Calu3 (cell line): ENCODE data around the gene AEBP2. TPM values are rescaled to one million over a fixed set of nuclear protein-coding genes. Genes with fewer than 3 reads are reported as not detected.
"Not testable (repeated sequence)": the region's sequence is repeated elsewhere in the genome, so short reads cannot be mapped to it uniquely, and the experiment has no call there.

Experiments
- BruUV-seq: library from RNA; stranded (reverse); fragments of 400-500 nt; replicated peaks from 2 replicates; lab custom pipeline; 2021; lab: Mats Ljungman, UMichigan
- CTCF ChIA-PET: fragments of 300-600 bp; sonication (Branson Sonifier 250); formaldehyde crosslinking; loops from one replicate; lab custom pipeline; 2022; ENCODE audit warnings: antibody characterized with exemption; lab: Charles Lee
- DNase-seq: peaks from one replicate; pipeline ENCODE4 v3.0.0; 2022
- H3K27ac Mint-ChIP-seq: one replicate; pipeline ENCODE4 v1.8.0; 2022; ENCODE audit warnings: mixed read lengths; ENCODE audit not compliant: unreplicated experiment
- H3K27me3 Mint-ChIP-seq: one replicate; pipeline ENCODE4 v1.8.0; 2022; ENCODE audit warnings: mixed read lengths; ENCODE audit not compliant: unreplicated experiment
- H3K36me3 Mint-ChIP-seq: one replicate; pipeline ENCODE4 v1.8.0; 2022; ENCODE audit warnings: mild to moderate bottlenecking, moderate library complexity, mixed read lengths; ENCODE audit not compliant: insufficient read depth, unreplicated experiment
- H3K4me1 Mint-ChIP-seq: one replicate; pipeline ENCODE4 v1.8.0; 2022; ENCODE audit warnings: mild to moderate bottlenecking, low read depth, mixed read lengths; ENCODE audit not compliant: unreplicated experiment
- H3K4me3 Mint-ChIP-seq: one replicate; pipeline ENCODE4 v1.8.0; 2022; ENCODE audit warnings: mild to moderate bottlenecking, low read depth, moderate library complexity, mixed read lengths; ENCODE audit not compliant: unreplicated experiment
- H3K9me3 Mint-ChIP-seq: one replicate; pipeline ENCODE4 v1.8.0; 2022; ENCODE audit warnings: low read depth, mixed read lengths; ENCODE audit not compliant: unreplicated experiment
- intact Hi-C: fragments of 100-400 bp; cut with micrococcal nuclease; formaldehyde crosslinking; loops from one replicate; pipeline ENCODE4 v1.10.0; 2022; ENCODE audit not compliant: unreplicated experiment
- total RNA-seq: library from RNA; stranded (reverse); gene quantifications from 2 replicates; pipeline ENCODE4 v1.2.3, GENCODE V29; 2022
- TF ChIP-seq, protein P1 (sequence below): fragments of 200-600 bp; IDR thresholded peaks from one replicate; pipeline ENCODE4 v1.8.0; 2022; ENCODE audit warnings: antibody characterized with exemption; ENCODE audit not compliant: unreplicated experiment

AEBP2 gene
- total RNA-seq, 1 experiment from 2014 or later = 53.6 TPM

DNA sequence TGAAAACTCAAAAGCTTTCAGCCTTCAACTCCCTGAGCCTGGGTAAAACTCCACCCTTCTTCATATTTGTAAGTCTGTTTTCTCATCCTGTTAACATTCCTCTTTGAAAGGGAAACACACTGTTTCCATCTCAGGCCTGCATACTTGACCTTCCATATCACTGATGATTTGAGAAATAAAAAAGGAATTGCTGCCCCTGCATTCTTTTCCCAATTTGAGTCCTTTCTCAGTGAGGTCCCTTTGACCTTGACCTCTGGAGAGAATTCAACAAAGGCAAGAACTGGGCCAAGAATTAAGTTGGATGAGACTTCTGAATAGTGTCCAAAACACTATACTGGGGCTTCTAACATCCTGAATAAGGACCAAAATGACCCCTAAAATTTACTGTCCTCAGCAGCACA is 108.0 kb downstream of the AEBP2 start:
- no peaks in the 10 kb centered on the region for H3K36me3 Mint-ChIP-seq
- no peak overlapping the region for H3K4me3 Mint-ChIP-seq
- H3K9me3 Mint-ChIP-seq = no peaks in the 10 kb centered on the region
- no peaks in the 10 kb centered on the region for H3K27me3 Mint-ChIP-seq
- H3K27ac Mint-ChIP-seq = no peak overlapping the region
- BruUV-seq = no TSS peak
- H3K4me1 Mint-ChIP-seq = no peaks in the 10 kb centered on the region
- intact Hi-C loops = no loop called here
- TF ChIP-seq, protein P1, sequence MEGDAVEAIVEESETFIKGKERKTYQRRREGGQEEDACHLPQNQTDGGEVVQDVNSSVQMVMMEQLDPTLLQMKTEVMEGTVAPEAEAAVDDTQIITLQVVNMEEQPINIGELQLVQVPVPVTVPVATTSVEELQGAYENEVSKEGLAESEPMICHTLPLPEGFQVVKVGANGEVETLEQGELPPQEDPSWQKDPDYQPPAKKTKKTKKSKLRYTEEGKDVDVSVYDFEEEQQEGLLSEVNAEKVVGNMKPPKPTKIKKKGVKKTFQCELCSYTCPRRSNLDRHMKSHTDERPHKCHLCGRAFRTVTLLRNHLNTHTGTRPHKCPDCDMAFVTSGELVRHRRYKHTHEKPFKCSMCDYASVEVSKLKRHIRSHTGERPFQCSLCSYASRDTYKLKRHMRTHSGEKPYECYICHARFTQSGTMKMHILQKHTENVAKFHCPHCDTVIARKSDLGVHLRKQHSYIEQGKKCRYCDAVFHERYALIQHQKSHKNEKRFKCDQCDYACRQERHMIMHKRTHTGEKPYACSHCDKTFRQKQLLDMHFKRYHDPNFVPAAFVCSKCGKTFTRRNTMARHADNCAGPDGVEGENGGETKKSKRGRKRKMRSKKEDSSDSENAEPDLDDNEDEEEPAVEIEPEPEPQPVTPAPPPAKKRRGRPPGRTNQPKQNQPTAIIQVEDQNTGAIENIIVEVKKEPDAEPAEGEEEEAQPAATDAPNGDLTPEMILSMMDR = no peak
- CTCF ChIA-PET = no interaction called here
- no peak for DNase-seq

DNA sequence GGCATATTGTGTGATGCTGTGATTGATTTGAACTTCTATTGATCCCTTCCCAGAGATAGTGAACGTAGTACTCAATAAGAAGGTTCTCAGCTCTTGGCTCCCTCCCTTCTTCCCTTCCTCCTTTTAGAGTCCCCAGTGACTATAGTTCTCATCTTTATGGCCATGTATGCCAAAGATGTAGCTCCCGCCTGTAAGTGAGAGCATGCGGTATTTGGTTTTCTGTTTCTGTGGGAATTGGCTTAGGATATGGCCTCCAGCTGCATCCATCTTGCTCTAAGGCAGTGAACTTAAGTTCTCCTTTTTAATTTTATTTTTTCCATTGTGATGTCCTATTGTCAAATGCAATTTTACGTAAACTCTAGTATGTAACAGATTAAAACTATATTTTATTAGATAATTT is 109.5 kb downstream of the AEBP2 start:
- BruUV-seq = no TSS peak
- DNase-seq = no peak
- Mint-ChIP-seq H3K36me3 (no peaks in the 10 kb centered on the region), H3K4me3 (no peak overlapping the region), H3K9me3 (no peaks in the 10 kb centered on the region), H3K4me1 (no peaks in the 10 kb centered on the region), H3K27me3 (no peaks in the 10 kb centered on the region), H3K27ac (no peak overlapping the region)
- intact Hi-C loops = no loop called here
- CTCF ChIA-PET = no interaction called here
- TF ChIP-seq, protein P1 = no peak

DNA sequence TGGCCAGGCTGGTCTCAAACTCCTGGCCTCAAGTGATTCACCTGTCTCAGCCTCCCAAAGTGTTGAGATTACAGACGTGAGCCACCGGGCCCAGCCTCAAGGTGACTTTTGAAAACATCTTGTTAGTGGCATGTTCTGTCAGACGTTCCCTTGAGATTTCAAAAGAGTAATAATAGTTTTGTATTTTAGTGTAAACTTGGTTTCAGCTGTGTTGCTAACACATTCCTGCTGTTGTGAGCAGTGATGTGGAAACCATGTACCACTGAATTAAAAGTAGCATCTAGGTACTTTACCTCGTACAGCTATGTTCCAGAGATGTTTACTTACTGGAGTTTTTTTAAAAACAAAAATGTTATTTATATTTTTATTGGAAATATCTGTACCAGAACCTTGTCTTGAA is 111.3 kb downstream of the AEBP2 start:
- H3K4me1 Mint-ChIP-seq = no peaks in the 10 kb centered on the region
- no peaks in the 10 kb centered on the region for H3K27me3 Mint-ChIP-seq
- intact Hi-C loops = no loop called here
- no peaks in the 10 kb centered on the region for H3K9me3 Mint-ChIP-seq
- no peak overlapping the region for H3K4me3 Mint-ChIP-seq
- CTCF ChIA-PET = interaction anchor here (0.7 kb wide), 1 partner anchor 341 kb away, joined by 3 read pairs; no protein-coding TSS in a partner anchor
- BruUV-seq = no TSS peak
- no peak for DNase-seq
- TF ChIP-seq, protein P1 = no peak
- H3K36me3 Mint-ChIP-seq = no peaks in the 10 kb centered on the region
- H3K27ac Mint-ChIP-seq = no peak overlapping the region

DNA sequence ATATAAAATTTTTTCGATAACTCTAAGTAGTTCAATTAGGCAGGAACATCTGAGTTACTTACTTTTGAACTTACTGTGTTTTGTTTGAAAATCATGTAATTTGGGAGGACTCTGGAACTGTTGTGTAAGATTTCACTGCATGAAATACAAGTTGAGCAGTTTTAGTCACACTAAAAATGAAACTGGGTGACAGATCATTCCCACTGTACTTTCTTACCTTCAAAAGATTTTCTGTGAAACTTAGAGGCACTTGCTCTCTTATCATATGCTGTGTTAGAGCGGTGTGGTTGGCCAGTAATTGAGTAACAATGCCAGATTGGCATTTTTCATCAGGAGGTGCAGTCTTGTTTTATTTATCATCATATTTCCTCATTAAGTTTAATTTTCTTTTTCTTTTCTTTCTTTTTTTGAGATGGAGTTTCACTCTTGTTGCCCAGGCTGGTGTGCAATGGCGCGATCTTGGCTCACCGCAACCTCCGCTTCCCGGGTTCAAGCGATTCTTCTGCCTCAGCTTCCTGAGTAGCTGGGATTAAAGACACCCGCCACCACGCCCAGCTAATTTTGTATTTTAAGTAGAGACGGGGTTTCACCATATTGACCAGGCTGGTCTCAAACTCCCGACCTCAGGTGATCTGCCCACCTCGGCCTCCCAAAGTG is 113.3 kb downstream of the AEBP2 start:
- H3K36me3 Mint-ChIP-seq, H3K27me3 Mint-ChIP-seq, H3K4me1 Mint-ChIP-seq, BruUV-seq, H3K4me3 Mint-ChIP-seq, CTCF ChIA-PET, intact Hi-C loops, H3K9me3 Mint-ChIP-seq, H3K27ac Mint-ChIP-seq, DNase-seq: not testable (repeated sequence)

DNA sequence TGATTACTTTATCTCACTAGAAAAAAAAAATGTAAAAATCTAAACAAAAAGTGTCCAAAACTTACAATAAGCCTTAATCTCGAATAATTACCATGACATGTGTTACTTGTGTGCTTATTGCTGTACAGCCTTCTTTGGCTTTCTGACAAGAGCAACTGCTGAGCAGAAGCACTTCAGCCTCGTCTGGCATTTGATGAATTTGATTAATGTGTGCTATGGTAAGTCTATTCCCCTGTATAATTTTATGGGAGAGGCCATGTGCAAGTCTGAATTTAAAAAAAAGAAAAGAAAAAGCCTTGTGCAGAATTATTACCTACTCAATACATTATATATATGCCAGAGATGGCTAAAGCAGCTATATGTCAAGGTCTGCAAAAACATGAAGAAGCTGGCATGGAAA is 113.9 kb downstream of the AEBP2 start:
- BruUV-seq = no TSS peak
- TF ChIP-seq, protein P1 = no peak
- Mint-ChIP-seq H3K4me3 (no peak overlapping the region), H3K27me3 (no peaks in the 10 kb centered on the region), H3K9me3 (no peaks in the 10 kb centered on the region), H3K27ac (no peak overlapping the region), H3K36me3 (no peaks in the 10 kb centered on the region), H3K4me1 (no peaks in the 10 kb centered on the region)
- CTCF ChIA-PET = interaction anchor here (0.7 kb wide), 1 partner anchor 1477 kb away, joined by 3 read pairs; no protein-coding TSS in a partner anchor
- DNase-seq = no peak
- intact Hi-C loops = no loop called here
